Endothelial cell of umbilical vein (primary cell): ENCODE results near the gene PLEKHM2.

Source experiments
- CTCF ChIP-seq, 2 donors: IDR thresholded peaks; 1 replicate in 1 of 2; 2 replicates in 1 of 2; pipeline ENCODE4 v1.5.1; 2011; ENCODE audit warnings: low read length in 2 of 2, mild to moderate bottlenecking in 2 of 2, moderate library complexity in 2 of 2, control low read depth in 1 of 2, inconsistent platforms in 1 of 2, low read depth in 1 of 2; ENCODE audit not compliant: insufficient read depth in 1 of 2; ENCODE audit errors: extremely low read depth in 1 of 2
- MAX ChIP-seq: IDR thresholded peaks from 2 replicates; pipeline ENCODE4 v1.6.1; 2011; ENCODE audit not compliant: insufficient read depth, insufficient read length
- MYC ChIP-seq: IDR thresholded peaks from one replicate; pipeline ENCODE4 v1.6.1; 2011; ENCODE audit warnings: mild to moderate bottlenecking, low read depth, low read length
- POLR2A ChIP-seq: IDR thresholded peaks from 2 replicates; pipeline ENCODE4 v1.6.1; 2012; ENCODE audit warnings: low read depth, mild to moderate bottlenecking, control low read depth, low read length

DNA sequence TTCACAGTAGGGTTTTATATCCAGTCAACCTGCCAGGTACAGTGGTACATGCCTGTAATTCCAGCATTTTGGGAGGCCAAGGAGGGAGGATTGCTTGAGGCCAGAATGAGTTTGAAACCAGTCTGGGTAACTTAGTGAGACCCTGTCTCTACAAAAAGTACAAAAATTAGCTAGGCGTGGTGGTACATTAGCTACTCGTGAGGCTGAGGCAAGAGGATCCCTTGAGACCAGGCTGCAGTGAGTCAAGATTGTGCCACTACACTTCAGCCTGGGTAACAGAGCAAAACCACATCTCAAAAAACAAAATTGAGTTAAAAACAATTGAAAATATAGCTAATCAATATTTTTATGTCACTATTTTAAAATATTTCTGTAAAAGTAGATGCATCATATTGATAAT, 33.7 kb upstream of the PLEKHM2 start:
- TF ChIP-seq CTCF (IDR thresholded peaks at IDR 0.05; ENCODE audit: extremely low read depth in 1 of 2, insufficient read depth in 1 of 2, low read depth in 1 of 2, low read length in 2 of 2) = no peak
- no peak for TF ChIP-seq MYC
- TF ChIP-seq POLR2A = no peak
- TF ChIP-seq MAX = no peak
